ENCODE data around the gene BFAR.
"Not testable (repeated sequence)": the region's sequence is repeated elsewhere in the genome, so short reads cannot be mapped to it uniquely, and the experiment has no call there.

The BFAR gene

DNA sequence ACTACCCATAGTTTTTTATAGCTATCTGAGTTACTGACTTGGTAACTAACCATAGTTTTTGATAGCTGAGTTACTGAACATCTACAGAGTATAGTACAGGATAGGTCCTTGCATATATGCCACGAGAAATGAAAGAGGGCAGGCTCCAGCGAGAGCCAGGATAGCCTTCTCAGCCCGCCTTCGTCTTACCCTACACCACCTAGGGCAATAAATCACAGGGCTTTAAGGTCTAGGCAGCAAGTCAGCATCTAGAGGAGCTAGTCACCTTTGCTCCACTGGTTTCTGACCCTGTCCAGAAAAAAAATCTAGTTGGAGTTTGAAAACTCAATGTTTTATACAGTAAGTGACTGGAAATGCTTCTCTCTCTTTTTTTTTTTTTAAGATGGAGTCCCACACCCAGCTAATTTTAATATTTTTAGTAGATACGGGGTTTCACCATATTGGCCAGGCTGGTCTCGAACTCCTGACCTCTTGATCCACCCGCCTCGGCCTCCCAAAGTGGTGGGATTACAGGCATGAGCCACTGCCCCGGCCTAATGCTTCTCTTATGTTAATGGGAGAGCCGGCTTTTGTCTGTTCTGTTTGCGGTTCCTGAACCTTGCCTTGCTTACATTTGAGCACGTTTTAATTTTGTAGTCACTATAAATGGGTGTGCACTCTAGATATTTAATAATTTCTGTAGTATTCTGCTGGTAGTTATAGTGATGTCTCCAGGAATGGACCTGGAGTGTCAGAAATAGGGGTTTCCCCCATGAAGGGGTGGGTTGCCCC, 2.8 kb downstream of the BFAR start:
- DNase-seq (ENCODE audit: low spot score): no peak

DNA sequence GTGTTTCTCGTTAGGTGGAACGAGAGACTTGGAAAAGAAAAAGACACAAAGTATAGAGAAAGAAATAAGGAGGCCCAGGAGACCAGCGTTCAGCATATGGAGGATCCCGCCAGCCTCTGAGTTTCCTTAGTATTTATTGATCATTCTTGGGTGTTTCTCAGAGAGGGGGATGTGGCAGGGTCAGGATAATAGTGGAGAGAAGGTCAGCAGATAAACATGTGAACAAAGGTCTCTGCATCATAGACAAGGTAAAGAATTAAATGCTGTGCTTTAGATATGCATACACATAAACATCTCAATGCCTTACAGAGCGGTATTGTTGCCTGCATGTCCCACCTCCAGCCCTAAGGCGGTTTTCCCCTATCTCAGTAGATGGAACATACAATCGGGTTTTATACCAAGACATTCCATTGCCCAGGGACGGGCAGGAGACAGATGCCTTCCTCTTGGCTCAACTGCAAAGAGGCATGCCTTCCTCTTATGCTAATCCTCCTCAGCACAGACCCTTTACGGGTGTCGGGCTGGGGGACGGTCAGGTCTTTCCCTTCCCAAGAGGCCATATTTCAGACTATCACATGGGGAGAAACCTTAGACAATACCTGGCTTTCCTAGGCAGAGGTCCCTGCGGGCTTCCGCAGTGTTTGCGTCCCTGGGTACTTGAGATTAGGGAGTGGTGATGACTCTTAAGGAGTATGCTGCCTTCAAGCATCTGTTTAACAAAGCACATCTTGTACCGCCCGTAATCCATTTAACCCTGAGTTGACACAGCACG, 3.6 kb downstream of the BFAR start:
- DNase-seq (ENCODE audit: low spot score): not testable (repeated sequence)

DNA sequence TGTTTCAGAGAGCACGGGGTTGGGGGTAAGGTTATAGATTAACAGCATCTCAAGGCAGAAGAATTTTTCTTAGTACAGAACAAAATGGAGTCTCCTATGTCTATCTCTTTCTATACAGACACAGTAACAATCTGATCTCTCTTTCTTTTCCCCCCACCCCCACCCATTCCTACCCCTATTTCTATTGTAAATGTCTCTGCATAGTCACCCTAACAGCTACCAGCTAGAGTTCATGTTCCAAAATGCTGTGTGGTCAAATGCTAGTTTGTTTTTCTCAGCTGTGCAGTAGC, 4.1 kb downstream of the BFAR start:
- not testable (repeated sequence) for DNase-seq (ENCODE audit: low spot score)

DNA sequence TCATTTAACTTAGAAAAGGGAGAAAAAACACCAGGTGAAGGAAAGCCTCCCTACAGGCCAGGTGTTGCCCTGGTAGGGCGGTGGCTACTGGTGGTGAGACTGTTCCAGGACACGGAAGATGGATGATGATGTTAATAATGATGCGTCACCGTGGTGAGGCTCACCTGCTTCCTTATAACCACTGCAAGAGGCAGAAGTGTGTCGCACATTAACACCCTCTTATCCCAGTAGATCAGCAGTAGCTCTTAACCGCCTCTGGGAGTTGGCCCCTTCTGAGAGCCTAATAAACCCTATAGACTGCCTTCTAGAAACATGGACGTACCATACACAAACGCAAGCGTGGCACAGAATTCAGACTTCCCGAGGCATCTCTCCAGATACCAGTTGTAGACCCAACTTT, 7.8 kb downstream of the BFAR start:
- DNase-seq (ENCODE audit: low spot score): no peak

DNA sequence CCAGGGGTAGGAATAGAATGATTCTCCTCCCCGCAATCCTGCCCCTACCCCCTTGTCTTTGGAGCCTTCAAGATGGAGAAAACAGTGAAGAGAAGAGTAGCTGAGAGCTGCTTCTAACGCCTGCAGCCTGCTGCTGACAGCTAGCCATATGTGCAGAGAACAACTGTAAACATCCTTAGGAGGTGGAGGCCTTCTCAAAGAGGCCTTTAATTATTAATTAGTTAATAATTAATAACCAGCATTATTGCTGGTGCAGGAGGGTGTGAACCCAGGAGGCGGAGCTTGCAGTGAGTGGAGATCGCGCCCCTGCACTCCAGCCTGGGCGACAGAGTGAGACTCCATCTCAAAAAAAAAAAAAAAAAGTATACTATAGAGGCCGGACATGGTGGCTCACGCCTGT, 8.5 kb downstream of the BFAR start:
- DNase-seq (ENCODE audit: low spot score): no peak

DNA sequence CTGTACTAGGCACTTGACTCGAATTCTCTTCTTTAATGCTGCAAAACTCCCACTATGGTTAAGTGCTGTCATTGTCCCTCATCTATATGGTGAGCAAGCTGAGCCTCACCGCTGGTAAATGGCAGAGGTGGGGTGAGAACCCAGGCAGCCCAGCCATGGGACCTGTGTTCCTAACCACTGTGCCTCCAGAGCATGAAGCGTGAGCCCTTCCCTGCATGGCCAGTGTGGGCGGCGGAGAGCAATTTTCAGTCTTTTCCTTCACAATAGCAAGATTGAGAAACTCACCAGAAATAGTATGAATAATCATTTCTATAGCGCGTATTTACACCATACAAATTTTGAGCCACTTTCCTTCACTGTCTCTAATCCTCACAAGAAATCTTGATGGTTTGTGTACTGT, 9.2 kb downstream of the BFAR start:
- no peak for DNase-seq (ENCODE audit: low spot score)

DNA sequence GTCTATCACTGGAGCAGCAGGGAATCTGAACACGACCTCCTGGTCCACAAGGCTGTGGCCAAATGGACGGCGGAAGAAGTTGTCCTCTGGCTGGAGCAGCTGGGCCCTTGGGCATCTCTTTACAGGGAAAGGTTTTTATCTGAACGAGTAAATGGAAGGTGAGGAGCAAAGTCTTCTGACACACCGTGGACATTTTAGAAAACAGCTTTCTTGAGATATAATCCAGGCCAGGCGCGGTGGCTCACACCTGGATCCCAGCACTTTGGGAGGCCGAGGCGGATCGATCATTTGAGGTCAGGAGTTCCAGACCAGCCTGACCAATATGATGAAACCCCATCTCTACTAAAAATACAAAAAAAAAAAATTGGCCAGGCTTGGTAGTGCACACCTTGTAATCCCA, 17.1 kb downstream of the BFAR start:
- DNase-seq (ENCODE audit: low spot score): no peak

DNA sequence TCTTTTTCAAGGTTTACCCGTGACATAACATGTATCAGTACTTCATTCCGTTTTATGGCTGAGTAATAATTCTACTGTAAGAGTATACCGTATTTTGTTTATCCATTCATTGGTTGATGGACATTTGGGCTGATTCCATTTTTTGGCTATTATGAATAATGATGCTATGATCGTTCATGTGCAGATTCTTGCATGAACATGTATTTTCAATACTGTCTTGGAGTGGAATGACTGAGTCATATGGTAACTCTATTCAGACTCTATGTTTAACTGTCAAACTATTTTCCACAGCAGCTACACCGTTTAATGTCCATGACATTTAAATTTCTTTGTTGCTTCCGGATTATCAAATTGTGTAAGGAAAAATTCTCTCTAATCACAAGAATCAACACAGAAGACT, 17.9 kb downstream of the BFAR start:
- DNase-seq (ENCODE audit: low spot score): no peak

DNA sequence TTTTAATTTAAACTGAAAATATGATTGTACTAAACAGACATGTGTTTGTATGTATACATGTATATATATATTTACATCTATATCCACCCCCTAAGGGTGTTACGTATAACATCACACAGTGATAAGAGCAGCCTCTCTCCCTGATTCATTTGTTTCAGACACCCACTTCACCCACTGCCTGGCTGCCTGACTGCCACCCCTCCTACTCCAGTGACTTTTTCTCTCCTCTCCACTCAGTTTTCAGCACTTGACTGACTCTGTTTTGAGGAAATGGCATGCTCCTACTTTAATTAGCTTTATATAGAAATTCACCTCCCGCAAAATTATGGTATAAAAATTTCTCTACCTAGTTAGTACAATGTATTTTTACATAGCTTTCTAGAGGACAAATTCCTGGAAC, 20.0 kb downstream of the BFAR start:
- no peak for DNase-seq (ENCODE audit: low spot score)

DNA sequence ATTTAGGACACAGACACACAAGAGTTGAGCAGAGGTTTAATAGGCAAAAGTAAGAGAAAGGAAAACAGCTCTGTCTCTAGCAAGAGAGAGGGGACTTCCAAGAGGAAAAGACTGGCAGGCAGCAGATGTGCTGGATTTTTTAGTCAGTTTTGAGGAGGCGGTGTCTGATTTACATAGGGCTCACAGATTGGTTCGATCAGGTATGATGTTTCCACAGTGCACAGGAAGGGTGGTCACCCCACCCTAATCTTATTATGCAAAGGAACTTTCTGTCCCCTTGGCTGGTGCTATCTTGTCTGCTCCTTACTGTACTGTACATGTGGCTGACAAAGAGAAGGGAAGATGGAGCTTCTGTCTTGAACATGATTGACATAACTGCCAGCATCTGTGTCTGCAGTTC, 25.3 kb downstream of the BFAR start:
- DNase-seq (ENCODE audit: low spot score): no peak

DNA sequence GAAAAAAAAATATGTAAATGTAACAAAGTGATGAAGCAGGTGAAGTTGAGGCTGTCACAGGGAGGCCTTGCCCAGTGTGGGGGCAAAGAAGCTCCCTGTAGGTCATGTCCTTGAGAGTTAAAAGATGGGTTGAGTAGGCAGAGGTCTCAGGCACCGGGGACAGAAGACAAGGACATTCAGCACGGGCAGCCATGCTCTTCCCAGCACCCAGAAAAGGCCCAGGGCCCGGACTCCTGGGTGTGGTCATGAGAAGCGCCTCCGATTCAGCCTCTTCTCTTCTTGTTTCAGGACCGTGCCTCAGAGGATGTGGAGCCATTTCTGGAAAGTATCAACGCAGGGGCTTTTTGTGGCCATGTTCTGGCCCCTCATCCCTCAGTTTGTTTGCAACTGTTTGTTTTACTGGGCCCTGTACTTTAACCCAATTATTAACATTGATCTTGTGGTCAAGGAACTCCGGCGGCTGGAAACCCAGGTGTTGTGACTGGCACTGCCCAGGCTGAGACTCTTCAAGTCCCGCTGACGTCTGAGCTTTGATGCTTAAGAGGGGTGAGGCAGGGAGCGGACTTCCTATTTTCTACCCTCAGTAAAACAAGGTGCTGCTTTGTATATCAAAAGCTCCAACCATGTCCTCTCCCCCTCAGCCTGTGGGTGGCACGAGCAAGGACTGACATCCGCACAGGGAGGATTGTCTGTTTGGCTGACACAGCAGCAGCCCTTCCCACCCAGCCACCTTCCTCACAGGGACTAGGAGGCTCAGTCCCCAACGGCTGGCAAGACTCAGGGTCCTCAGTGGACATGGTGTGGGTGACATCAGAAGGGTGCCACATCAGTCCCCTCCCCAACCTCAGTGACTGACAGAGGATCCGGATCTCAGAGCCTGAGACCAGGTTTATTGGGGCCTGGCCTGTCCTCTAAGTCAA, 34.9 kb downstream of the BFAR start:
- DNase-seq (ENCODE audit: low spot score): no peak

DNA sequence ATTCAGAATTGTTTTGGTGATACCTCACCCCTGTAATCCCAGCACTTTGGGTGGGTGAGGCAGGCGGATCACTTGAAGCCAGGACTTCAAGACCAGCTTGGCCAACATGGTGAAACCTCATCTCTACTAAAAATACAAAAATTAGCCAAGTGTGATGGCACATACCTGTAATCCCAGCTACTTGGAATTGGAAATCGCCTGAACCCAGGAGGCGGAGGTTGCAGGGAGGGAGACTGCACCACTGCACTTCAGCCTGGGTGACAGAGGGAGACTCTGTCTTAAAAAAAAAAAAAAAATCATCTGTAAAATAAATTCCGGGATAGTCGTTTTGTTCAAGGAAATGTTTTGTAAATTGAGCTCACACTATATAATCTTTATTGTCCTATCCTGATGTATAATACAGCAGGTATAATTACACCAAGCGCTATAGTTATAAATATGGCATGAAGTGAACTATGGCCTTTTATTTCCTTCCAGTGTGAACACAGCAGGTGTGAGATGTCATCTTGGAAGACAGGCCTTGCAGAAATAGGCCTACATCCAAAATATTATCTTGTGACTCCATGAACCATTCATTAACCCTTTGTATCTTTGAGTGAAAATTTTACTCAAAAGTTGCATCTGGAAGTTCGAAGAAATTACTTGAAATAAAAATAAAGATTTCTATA, 35.9 kb downstream of the BFAR start:
- no peak for DNase-seq (ENCODE audit: low spot score)

DNA sequence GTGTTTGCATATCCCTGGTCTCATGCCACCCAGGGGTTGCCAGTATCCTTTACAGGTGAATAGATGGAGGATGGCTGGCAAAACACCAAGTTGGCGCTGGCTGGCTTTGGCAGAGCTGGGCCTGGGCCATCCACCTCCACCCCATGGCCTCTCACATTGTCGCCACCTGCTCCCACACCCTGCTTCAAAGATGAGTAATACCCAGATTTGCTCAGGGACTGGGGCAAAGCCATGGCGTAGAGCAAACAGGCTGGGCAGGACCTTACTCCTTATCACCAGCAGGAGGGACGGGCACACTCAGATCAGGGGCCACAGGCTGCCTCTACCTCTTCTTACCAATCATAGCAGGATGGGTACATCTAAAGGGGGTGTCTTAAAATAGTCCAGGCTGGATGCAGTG, 37.0 kb downstream of the BFAR start:
- DNase-seq (ENCODE audit: low spot score): no peak

DNA sequence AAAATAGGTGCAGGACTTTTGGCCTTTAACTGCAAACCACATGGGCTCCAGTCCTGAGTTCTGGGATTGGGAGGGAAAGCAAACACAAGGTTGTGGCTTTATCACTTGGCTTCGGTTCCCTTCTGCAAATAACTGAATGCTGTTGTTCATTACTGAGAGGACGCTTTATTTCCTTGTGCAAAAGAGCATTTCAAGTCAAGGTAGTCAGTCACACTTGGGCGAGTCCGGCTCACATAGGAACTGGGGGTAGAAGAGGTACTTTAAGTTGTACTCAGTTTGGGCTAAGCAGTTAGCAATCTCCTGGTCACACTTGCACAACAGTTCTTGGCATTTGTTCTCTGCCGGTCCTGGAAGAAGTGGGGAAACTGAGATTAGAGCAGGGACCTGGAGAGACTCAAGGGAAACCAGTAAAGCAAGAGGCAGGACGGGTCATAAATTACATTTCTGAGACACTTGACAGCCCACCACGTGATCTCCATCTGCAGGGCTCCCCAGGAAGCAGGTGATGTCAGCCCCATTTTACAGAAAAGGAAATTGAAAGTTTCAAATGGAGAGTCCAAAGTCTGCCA, 39.7 kb downstream of the BFAR start:
- DNase-seq (ENCODE audit: low spot score): no peak

DNA sequence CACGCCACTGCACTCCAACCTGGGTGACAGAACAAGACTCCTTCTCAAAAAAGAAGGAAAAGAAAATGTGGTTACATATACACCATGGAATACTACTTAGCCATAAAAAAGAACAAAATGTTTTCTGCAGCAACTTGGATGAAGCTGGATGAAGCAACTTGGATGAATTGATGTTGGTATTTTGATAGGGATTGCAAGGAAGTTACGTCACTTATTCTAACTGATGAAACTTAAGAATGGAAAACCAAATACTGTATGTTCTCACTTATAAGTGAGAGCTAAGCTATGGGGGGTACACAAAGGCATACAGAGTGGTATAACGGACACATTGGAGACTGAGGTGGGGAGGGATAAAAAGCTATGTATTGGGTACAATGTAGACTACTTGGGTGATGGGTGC, 43.9 kb downstream of the BFAR start:
- DNase-seq (ENCODE audit: low spot score): no peak

DNA sequence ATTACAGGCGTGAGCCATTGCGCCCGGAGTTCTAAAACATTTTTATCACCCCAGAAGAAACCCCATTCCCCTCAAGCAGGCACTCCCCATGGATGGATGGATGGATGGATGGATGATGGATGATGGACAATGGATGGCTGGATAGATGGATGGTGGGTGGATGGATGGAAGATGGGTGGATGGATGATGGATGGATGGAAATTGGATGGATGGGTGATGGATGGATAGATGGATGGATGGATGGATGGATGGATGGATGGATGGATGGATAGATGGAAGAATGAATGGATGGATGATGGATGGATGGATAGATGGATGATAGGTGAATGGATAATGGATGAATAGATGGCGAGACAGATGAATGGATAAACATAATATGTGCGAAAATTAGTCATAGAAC, 44.9 kb downstream of the BFAR start:
- DNase-seq (ENCODE audit: low spot score): no peak

DNA sequence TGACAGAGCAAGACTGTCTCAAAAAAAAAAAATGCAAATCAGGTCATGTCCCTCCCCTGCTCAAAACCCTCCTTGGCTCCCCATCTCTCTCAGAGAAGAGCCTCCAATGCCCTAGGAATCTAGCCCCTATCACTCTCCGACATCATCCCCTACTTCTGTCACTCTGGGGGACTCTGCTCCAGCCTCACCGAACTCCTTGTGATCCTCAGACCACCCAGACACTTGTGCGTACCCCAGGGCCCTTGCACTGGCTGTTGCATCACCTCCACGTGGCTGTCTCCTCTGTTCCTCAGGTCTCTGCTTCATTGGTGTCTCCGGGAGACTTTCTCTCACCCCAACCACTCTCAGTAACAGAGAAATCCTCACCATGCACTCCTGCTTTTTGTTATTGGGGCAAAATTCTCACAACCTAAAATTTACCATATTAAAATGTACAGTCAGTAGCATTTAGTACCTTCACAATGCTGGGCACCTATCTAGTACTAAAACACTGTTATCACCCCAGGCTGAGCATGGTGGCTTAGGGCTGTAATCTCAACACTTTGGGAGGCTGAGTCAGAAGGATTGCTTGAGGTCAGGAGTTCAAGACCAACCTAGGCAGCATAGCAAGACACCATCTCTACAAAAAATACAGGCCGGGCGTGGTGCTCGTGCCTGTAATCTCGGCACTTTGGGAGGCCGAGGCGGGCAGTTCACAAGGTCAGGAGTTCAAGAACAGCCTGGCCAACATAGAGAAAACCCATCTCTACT, 46.2 kb downstream of the BFAR start:
- DNase-seq (ENCODE audit: low spot score): no peak

DNA sequence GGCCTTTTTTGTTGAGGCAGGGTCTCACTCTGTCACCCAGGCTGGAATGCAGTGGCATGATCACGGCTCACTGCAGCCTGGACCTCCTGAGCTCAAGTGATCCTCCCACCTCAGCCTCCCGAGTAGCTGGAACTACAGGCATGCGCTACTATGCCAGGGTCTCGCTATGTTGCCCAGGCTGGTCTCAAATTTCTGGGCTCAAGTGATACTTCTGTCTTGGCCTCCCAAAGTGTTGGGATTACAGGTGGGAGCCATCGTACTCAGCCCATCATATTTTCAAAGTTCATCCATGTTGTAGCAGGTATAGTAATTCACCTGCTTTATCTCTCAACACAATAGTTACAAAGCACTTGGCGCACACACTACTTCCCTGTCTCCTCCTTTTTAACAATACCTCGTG, 47.6 kb downstream of the BFAR start:
- not testable (repeated sequence) for DNase-seq (ENCODE audit: low spot score)

DNA sequence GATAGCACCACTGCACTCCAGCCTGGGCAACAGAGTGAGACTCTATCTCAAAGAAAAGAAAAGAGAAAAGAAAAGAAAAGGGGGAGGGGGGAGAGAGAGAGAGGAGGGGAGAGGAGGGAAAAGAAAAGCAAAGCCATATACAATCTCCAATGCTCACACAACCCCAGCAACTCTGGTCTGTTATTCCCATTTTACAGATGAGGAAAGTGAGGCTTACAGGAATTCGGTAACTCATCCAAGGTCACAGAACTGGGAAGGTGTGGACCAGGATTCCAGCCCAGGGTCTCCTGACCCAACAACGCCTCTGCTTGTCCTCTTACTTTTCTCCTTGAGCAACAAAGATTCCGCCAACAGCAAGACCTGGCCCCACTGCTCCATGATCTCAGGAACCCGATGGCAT, 48.4 kb downstream of the BFAR start:
- DNase-seq (ENCODE audit: low spot score): no peak

DNA sequence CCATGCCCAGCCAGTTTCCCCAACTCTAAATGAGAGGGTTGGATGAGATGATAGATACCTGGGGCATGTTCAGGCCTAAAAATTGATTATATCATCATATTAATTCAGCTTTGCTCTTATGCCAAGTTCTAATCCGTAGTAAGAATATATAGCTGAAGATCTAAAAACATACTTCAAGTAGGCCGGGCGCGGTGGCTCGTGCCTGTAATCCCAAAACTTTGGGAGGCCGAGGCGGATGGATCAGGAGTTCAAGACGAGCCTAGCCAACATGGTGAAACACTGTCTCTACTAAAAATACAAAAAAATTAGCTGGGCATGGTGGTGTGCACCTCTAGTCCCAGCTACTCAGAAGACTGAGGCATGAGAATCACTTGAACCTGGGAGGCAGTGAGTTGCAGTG, 49.4 kb downstream of the BFAR start:
- no peak for DNase-seq (ENCODE audit: low spot score)
